ENCODE measurements around the gene SMARCA2. TPM values are rescaled to one million over a fixed set of nuclear protein-coding genes. Genes with fewer than 3 reads are reported as not detected.

The SMARCA2 gene
- total RNA-seq, 6 experiments from 2014 or later = 73.2 to 113 (median 96.6) TPM

- Mint-ChIP-seq H3K9me3 (no peaks in the 10 kb centered on the region), H3K36me3 (ENCODE audit: low read depth) (no peaks in the 10 kb centered on the region), H3K27ac (no peak overlapping the region), H3K4me1 (ENCODE audit: low read depth) (peaks cover 18% of the 10 kb centered on the region), H3K27me3 (ENCODE audit: insufficient read depth) (peaks cover 14% of the 10 kb centered on the region), H3K4me3 (no peak overlapping the region)
- DNase-seq = no peak
- TF ChIP-seq, protein P1, sequence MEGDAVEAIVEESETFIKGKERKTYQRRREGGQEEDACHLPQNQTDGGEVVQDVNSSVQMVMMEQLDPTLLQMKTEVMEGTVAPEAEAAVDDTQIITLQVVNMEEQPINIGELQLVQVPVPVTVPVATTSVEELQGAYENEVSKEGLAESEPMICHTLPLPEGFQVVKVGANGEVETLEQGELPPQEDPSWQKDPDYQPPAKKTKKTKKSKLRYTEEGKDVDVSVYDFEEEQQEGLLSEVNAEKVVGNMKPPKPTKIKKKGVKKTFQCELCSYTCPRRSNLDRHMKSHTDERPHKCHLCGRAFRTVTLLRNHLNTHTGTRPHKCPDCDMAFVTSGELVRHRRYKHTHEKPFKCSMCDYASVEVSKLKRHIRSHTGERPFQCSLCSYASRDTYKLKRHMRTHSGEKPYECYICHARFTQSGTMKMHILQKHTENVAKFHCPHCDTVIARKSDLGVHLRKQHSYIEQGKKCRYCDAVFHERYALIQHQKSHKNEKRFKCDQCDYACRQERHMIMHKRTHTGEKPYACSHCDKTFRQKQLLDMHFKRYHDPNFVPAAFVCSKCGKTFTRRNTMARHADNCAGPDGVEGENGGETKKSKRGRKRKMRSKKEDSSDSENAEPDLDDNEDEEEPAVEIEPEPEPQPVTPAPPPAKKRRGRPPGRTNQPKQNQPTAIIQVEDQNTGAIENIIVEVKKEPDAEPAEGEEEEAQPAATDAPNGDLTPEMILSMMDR (IDR thresholded peaks at IDR 0.05) = no peak
These were observed 221.7 kb downstream of the SMARCA2 start for GRCh38 chr9:2236850-2237249.

DNA sequence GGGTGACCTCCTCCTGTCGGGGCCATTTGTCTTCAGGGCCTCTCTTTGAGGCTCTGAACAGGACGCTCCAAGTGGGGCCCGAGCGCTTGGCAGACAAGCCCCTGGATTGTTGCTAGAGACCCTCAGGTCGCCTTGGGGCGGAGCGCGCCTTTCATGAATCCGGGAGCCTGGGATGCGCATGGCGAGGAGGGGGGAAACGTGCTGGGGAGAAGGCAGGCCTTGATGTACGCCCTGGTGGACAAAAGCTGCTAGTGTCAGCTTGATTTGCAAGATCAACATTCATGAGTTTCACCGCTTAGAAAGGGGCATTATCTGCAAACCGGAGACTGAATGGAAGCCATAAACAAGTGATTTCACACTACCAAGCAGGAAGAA lies 226.3 kb downstream of the SMARCA2 start:
- Mint-ChIP-seq H3K9me3 (peaks cover 5% of the 10 kb centered on the region), H3K36me3 (ENCODE audit: low read depth) (no peaks in the 10 kb centered on the region), H3K27ac (peak overlapping the region; percentile 14; the same call in 1 of the 2 replicates), H3K4me1 (ENCODE audit: low read depth) (peaks cover 17% of the 10 kb centered on the region), H3K27me3 (ENCODE audit: insufficient read depth) (peaks cover 13% of the 10 kb centered on the region), H3K4me3 (peak overlapping the region; percentile 88)
- peak; percentile 62 for DNase-seq
- TF ChIP-seq, protein P1 (IDR thresholded peaks at IDR 0.05) = peak; percentile 72

DNA sequence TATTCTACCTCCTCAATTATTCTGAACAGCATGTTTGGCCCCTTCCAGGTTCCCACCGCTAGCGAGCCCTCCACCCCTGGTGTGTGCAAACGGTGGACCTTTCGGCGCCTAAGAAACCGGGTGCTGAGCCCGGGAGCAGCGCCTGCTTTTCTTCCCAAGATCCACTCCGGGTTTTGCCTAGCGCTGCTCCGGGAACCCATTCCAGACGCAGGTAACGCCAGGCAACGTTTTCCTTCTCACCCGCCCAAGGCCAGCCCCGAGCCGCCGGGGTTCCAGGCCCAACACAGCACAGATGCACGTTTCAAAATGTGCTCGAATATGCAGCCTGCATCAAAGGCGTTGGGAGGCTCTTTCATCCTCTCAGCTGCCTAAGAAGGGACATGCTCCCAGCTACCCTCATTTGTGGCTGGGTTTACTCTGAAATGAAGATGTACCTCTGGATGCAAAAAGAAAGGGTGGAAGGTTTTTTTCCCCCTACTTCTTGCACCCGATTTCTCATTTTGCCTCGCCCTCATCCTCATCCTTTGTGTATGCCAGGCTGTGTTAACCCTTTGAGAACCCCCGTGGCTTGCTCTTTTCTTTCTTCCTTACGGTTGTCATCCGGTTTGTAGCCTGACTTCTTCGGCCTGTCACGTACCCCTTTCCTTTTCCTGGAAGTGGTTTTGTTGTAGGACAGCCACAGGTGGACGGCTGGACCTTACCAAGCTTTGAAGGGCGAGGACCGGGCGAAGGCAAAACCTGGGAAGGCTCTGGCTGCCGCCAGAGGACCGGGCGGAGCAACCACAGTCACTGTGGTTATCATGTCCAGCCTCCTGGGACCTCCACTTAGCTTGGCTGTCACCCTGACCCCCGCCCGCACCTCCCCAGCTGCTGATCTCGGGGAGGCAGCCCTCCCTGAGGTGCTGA lies 226.9 kb downstream of the SMARCA2 start:
- no peaks in the 10 kb centered on the region for H3K36me3 Mint-ChIP-seq (ENCODE audit: low read depth)

GRCh38 chr9:2242831-2243330 lies 227.7 kb downstream of the SMARCA2 start:
- H3K9me3 Mint-ChIP-seq = peaks cover 5% of the 10 kb centered on the region
- DNase-seq = no peak
- H3K27me3 Mint-ChIP-seq (ENCODE audit: insufficient read depth) = peaks cover 13% of the 10 kb centered on the region
- H3K4me3 Mint-ChIP-seq = peak overlapping the region; percentile 88
- no peaks in the 10 kb centered on the region for H3K36me3 Mint-ChIP-seq (ENCODE audit: low read depth)
- no peak overlapping the region for H3K27ac Mint-ChIP-seq
- H3K4me1 Mint-ChIP-seq (ENCODE audit: low read depth) = peaks cover 17% of the 10 kb centered on the region
- TF ChIP-seq, protein P1 (IDR thresholded peaks at IDR 0.05) = no peak

More for the DNA sequence above, 226.9 kb downstream of the SMARCA2 start:
- Mint-ChIP-seq H3K4me3 (peak overlapping the region; percentile 88), H3K9me3 (peaks cover 5% of the 10 kb centered on the region), H3K27me3 (ENCODE audit: insufficient read depth) (peaks cover 14% of the 10 kb centered on the region), H3K4me1 (ENCODE audit: low read depth) (peaks cover 17% of the 10 kb centered on the region), H3K27ac (peak overlapping the region; percentile 67)
- TF ChIP-seq, protein P1 (IDR thresholded peaks at IDR 0.05) = 0 out of 2 replicates have a peak, but pooled peaks have one; percentile 26
- peak; percentile 71 for DNase-seq

Measured in HFFc6 (cell line).